Activated CD8-positive, alpha-beta memory T cell treated with anti-CD3 and anti-CD28 coated beads for 24 hours (primary cell): Measurements from ENCODE around the gene ZDHHC6.
"Not testable (repeated sequence)": the region's sequence is repeated elsewhere in the genome, so short reads cannot be mapped to it uniquely, and the experiment has no call there.

Experiments
- DNase-seq: peaks from one replicate; pipeline ENCODE4 v3.0.0-alpha.2; 2020

ZDHHC6 gene

GRCh38 chr10:112388548-112388947 lies 58.2 kb downstream of the ZDHHC6 start:
- peak; percentile 19 for DNase-seq

DNA sequence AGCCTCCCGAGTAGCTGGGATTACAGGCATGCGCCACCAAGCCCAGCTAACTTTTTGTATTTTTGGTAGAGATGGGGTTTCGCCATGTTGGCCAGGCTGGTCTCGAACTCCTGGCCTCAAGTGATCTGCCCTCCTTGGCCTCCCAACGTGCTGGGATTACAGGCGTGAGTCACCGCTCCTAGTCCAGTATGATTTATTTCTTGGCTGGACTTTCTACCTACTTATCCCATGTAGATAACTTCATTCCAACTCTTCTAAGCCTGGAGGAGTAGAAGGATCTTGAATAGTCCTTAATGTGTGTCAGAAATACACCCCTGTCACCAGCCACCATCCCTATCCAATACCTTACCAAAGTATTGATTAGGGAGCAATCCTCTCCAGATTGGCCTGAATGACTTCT lies 58.7 kb downstream of the ZDHHC6 start:
- not testable (repeated sequence) for DNase-seq

- no peak for DNase-seq
Observed at GRCh38 chr10:112385201-112385600, 61.5 kb downstream of the ZDHHC6 start.

DNA sequence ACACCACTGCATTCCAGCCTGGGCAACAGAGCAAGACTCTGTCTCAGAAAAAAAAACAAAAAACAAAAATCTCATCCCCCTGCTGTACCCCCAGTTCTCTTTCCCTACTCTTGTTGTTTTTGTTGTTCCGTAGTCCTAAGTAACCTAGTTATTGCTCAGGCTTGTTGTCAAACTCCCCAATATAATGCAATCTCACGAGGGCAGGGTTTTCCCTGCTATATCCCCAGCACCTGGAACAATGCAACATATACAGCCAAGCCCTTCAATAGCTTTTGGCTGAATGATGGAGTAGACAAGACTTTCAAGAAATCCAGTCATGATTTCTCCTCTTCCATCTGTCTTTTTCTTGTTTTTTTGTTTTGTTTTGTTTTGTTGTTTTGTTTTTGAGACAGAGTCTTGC lies 62.6 kb downstream of the ZDHHC6 start:
- no peak for DNase-seq

GRCh38 chr10:112383325-112383724 lies 63.4 kb downstream of the ZDHHC6 start:
- no peak for DNase-seq

GRCh38 chr10:112382515-112383235 lies 64.0 kb downstream of the ZDHHC6 start:
- DNase-seq: peak; percentile 44
